SK-N-SH (cell line): ENCODE results near the gene MUC12. TPM values are rescaled to one million over a fixed set of nuclear protein-coding genes. Genes with fewer than 3 reads are reported as not detected.
A peak's percentile ranks its signal among the peaks of the same experiment; 100 is the strongest.

Experiments
- CTCF ChIA-PET: fragments of 300-600, 350-600 bp; formaldehyde crosslinking; extraction: SDS; loops from one replicate; lab custom pipeline; 2021; lab: Yijun Ruan, JAX
- POLR2A ChIA-PET: fragments of 350-600 bp; sonication (Branson Sonifier 250); formaldehyde crosslinking; extraction: SDS; loops from one replicate; lab custom pipeline; 2020; ENCODE audit warnings: antibody characterized with exemption, inconsistent platforms; lab: Yijun Ruan, JAX
- DNase-seq: peaks from one replicate; pipeline ENCODE4 v3.0.0; 2012
- H2AFZ ChIP-seq: fragments of 200-600 bp; sonication (generic); 2 replicates; pipeline ENCODE4 v1.8.1; 2016; ENCODE audit warnings: antibody characterized with exemption, mild to moderate bottlenecking, low read depth
- H3F3A ChIP-seq: fragments of 200-600 bp; sonication (generic); replicated peaks from 2 replicates; pipeline ENCODE3; 2016; ENCODE audit warnings: antibody characterized with exemption, mild to moderate bottlenecking; ENCODE audit not compliant: insufficient read depth
- H3K27ac ChIP-seq, 2 experiments: fragments of 200-500 bp in 1 of 2; fragments of 200-600 bp in 1 of 2; sonication (Bioruptor generic) in 1 of 2; sonication (generic), shearing (Covaris generic) in 1 of 2; 2 replicates each; pipeline versions ENCODE4 v1.5.1 to v1.6.1; 2014 to 2016; ENCODE audit warnings: low read depth in 2 of 2, inconsistent platforms in 1 of 2, low read length in 1 of 2, mild to moderate bottlenecking in 1 of 2, mixed read lengths in 1 of 2
- H3K27me3 ChIP-seq: fragments of 200-600 bp; sonication (generic), shearing (Covaris generic); 2 replicates; pipeline ENCODE4 v1.6.1; 2016; ENCODE audit warnings: mixed run types; ENCODE audit not compliant: insufficient read depth
- H3K36me3 ChIP-seq, 2 experiments: fragments of 200-500 bp in 1 of 2; fragments of 200-600 bp in 1 of 2; sonication (Bioruptor generic) in 1 of 2; sonication (generic) in 1 of 2; replicated peaks in 1 of 2; 2 replicates each; pipeline versions ENCODE3 to v1.5.1; 2014 to 2016; ENCODE audit warnings: low read length in 1 of 2, mild to moderate bottlenecking in 1 of 2; ENCODE audit not compliant: insufficient read depth in 2 of 2, control insufficient read depth in 1 of 2
- H3K4me1 ChIP-seq, 2 experiments: fragments of 200-500 bp in 1 of 2; fragments of 200-600 bp in 1 of 2; sonication (Bioruptor generic) in 1 of 2; sonication (generic), shearing (Covaris generic) in 1 of 2; 2 replicates each; pipeline versions ENCODE4 v1.5.1 to v1.6.1; 2014 to 2016; ENCODE audit warnings: low read depth in 1 of 2, low read length in 1 of 2, mixed run types in 1 of 2; ENCODE audit not compliant: insufficient read depth in 2 of 2, control insufficient read depth in 1 of 2
- H3K4me2 ChIP-seq: fragments of 200-600 bp; sonication (generic), shearing (Covaris generic); 2 replicates; pipeline ENCODE4 v1.6.1; 2017; ENCODE audit warnings: mixed run types
- H3K4me3 ChIP-seq, 2 experiments: fragments of 200-500 bp in 1 of 2; fragments of 200-600 bp in 1 of 2; sonication (Bioruptor generic) in 1 of 2; sonication (generic), shearing (Covaris generic) in 1 of 2; 2 replicates each; pipeline versions ENCODE4 v1.5.1 to v1.8.1; 2014 to 2016; ENCODE audit warnings: low read depth in 2 of 2, inconsistent platforms in 1 of 2, low read length in 1 of 2, mild to moderate bottlenecking in 1 of 2, mixed read lengths in 1 of 2, moderate library complexity in 1 of 2
- H3K79me2 ChIP-seq: fragments of 200-600 bp; sonication (generic); 2 replicates; pipeline ENCODE4 v1.8.1; 2017; ENCODE audit warnings: mild to moderate bottlenecking; ENCODE audit not compliant: insufficient read depth
- H3K9ac ChIP-seq: fragments of 200-600 bp; sonication (generic); 2 replicates; pipeline ENCODE4 v1.6.1; 2017; ENCODE audit warnings: mixed run types
- H3K9me2 ChIP-seq: fragments of 200-600 bp; sonication (generic); 2 replicates; pipeline ENCODE4 v1.6.1; 2017; ENCODE audit warnings: mixed run types
- H3K9me3 ChIP-seq: fragments of 200-600 bp; sonication (generic); 2 replicates; pipeline ENCODE4 v1.6.1; 2017; ENCODE audit warnings: mixed run types, mild to moderate bottlenecking, moderate library complexity
- H4K20me1 ChIP-seq: fragments of 200-600 bp; sonication (generic); 2 replicates; pipeline ENCODE4 v1.6.1; 2017; ENCODE audit warnings: mild to moderate bottlenecking, mixed run types; ENCODE audit not compliant: insufficient read depth
- ELF1 ChIP-seq: IDR thresholded peaks from 2 replicates; pipeline ENCODE4 v1.4.0; 2012
- EP300 ChIP-seq, 2 experiments: IDR thresholded peaks; 2 replicates each; pipeline versions ENCODE4 v1.4.0 to v1.6.1; 2012; ENCODE audit warnings: borderline replicate concordance in 1 of 2, low read depth in 1 of 2, low read length in 1 of 2
- FOSL2 ChIP-seq: IDR thresholded peaks from 2 replicates; pipeline ENCODE4 v1.4.0; 2012; ENCODE audit warnings: low read depth, mild to moderate bottlenecking, moderate library complexity, borderline replicate concordance
- GABPA ChIP-seq: IDR thresholded peaks from 2 replicates; pipeline ENCODE4 v1.4.0; 2012; ENCODE audit warnings: low read depth, mild to moderate bottlenecking
- MAX ChIP-seq: IDR thresholded peaks from 2 replicates; pipeline ENCODE4 v1.4.0; 2012; ENCODE audit warnings: low read depth
- MXI1 ChIP-seq: IDR thresholded peaks from 2 replicates; pipeline ENCODE4 v1.6.1; 2012; ENCODE audit warnings: mild to moderate bottlenecking, low read depth, low read length, improper control_type of control experiment
- NFIC ChIP-seq: IDR thresholded peaks from 2 replicates; pipeline ENCODE4 v1.4.0; 2012; ENCODE audit warnings: borderline replicate concordance
- POLR2AphosphoS5 ChIP-seq: IDR thresholded peaks from 2 replicates; pipeline ENCODE4 v1.6.1; 2012; ENCODE audit warnings: low read depth, low read length
- RAD21 ChIP-seq: IDR thresholded peaks from 2 replicates; pipeline ENCODE4 v1.6.1; 2012; ENCODE audit warnings: mild to moderate bottlenecking, low read length
- RFX5 ChIP-seq: IDR thresholded peaks from 2 replicates; pipeline ENCODE4 v1.6.1; 2012; ENCODE audit warnings: mild to moderate bottlenecking, improper control_type of control experiment, low read length
- RXRA ChIP-seq: IDR thresholded peaks from 2 replicates; pipeline ENCODE4 v1.4.0; 2012; ENCODE audit warnings: low read depth, mild to moderate bottlenecking, borderline replicate concordance
- YY1 ChIP-seq: IDR thresholded peaks from 2 replicates; pipeline ENCODE4 v1.4.0; 2012; ENCODE audit warnings: low read depth, mild to moderate bottlenecking
- WGBS: methylation state at CpG from one replicate; pipeline ENCODE4 v1.1.6; 2017; ENCODE audit warnings: low lambda C conversion rate; 5-methylcytosine and 5-hydroxymethylcytosine counted together
- polyA plus RNA-seq, 3 experiments: library from polyadenylated mRNA; depleted of rRNA; stranded (reverse); fragments of >200 nt; gene quantifications; 2 replicates each; pipeline ENCODE4 v1.2.3, GENCODE V29; 2012
- TF ChIP-seq, protein P1 (sequence below): fragments of 200-600 bp; sonication (generic); IDR thresholded peaks from 2 replicates; pipeline ENCODE4 v1.6.1; 2017; ENCODE audit warnings: antibody characterized with exemption, mild to moderate bottlenecking, moderate library complexity
- TF ChIP-seq, protein P2 (sequence below): IDR thresholded peaks from 2 replicates; pipeline ENCODE4; 2012
- TF ChIP-seq, protein P3 (sequence below): IDR thresholded peaks from 2 replicates; pipeline ENCODE4 v1.4.0; 2012; ENCODE audit warnings: low read depth, borderline replicate concordance

The MUC12 gene
- polyA plus RNA-seq, 1 of the 3 experiments (the other 2 are of a cell fraction): not detected

GRCh38 chr7:101017064-101017777 is 47.9 kb downstream of the MUC12 start:
- Histone ChIP-seq H3K4me1 (peaks cover 4% of the 10 kb centered on the region in 2 experiments; a peak in 2 of 4 replicates), H2AFZ (peak overlapping the region; percentile 95), H3K4me2 (peak overlapping the region; percentile 81), H3K36me3 (no peaks in the 10 kb centered on the region), H3K9ac (peak overlapping the region; percentile 70; the same call in 1 of the 2 replicates), H3K27me3 (peaks cover 23% of the 10 kb centered on the region), H3K79me2 (no peaks in the 10 kb centered on the region), H4K20me1 (no peaks in the 10 kb centered on the region), H3K9me2 (no peaks in the 10 kb centered on the region), H3F3A (no peaks in the 10 kb centered on the region), H3K9me3 (no peaks in the 10 kb centered on the region), H3K4me3 (0 out of 4 replicates have a peak overlapping the region, but pooled peaks of 1 of the 2 experiments have one; percentile 1), H3K27ac (peak overlapping the region in 1 of 2 experiments; percentile 32; a peak in 1 of 4 replicates)
- CTCF ChIA-PET: no interaction called here
- POLR2A ChIA-PET: no interaction called here
- peak; percentile 82 for DNase-seq
- no peak for TF ChIP-seq RXRA
- 0 out of 2 replicates have a peak, but pooled peaks have one; percentile 28 for TF ChIP-seq GABPA
- TF ChIP-seq FOSL2: peak; percentile 28; the same call in 1 of the 2 replicates
- TF ChIP-seq NFIC: no peak
- peak; percentile 45; the same call in 1 of the 2 replicates for TF ChIP-seq ELF1
- 31% methylated on average over 27 of the region's 29 CpGs for WGBS

DNA sequence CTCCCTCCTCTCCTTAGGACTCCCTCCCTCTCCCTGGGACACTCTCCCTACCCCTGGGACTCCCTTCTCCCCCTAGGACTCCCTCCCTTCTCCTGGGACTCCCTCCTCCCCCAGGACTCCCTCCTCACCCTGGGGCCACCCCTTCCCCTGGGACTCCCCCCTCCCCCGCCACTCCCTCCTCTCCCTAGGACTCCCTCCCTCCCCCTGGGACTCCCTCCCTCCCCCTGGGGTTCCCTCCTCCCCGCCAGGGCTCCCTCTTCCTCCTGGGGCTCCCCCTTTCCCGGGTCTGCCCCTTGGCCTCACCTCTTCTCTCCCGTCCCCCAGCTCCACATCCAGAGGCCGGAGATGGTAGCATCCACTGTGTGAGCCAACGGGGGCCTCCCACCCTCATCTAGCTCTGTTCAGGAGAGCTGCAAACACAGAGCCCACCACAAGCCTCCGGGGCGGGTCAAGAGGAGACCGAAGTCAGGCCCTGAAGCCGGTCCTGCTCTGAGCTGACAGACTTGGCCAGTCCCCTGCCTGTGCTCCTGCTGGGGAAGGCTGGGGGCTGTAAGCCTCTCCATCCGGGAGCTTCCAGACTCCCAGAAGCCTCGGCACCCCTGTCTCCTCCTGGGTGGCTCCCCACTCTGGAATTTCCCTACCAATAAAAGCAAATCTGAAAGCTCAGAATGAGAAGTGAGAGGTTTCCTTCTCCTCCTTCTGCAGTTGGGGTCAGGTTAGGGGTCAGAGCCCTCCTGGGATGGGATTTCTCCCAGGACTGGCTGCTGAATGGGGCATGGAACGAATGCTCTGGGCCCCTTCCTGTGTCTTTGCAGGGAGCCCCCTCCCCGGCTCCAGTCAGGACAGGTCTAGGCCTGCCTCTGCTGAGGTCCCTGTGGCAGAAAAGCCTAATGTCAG is 49.2 kb downstream of the MUC12 start:
- H3K79me2 ChIP-seq: no peaks in the 10 kb centered on the region
- no peaks in the 10 kb centered on the region for H3F3A ChIP-seq
- H3K4me1 ChIP-seq: peaks cover 4% of the 10 kb centered on the region in 2 experiments; a peak in 2 of 4 replicates
- no peak overlapping the region for H3K9ac ChIP-seq
- POLR2A ChIA-PET: no interaction called here
- WGBS: 70% methylated on average over 10 of the region's 14 CpGs
- no peak overlapping the region for H3K4me3 ChIP-seq
- no peaks in the 10 kb centered on the region for H3K9me3 ChIP-seq
- no peaks in the 10 kb centered on the region for H3K9me2 ChIP-seq
- no peaks in the 10 kb centered on the region for H4K20me1 ChIP-seq
- no peak for DNase-seq
- no peak overlapping the region for H3K27ac ChIP-seq
- no peak overlapping the region for H3K4me2 ChIP-seq
- H2AFZ ChIP-seq: no peak overlapping the region
- CTCF ChIA-PET: interaction anchor here (1.1 to 2.1 kb wide), 4 partner anchors 9 to 124 kb away, joined by 3 to 14 read pairs (median 6); no protein-coding TSS in a partner anchor
- TF ChIP-seq POLR2AphosphoS5: no peak
- H3K36me3 ChIP-seq: no peaks in the 10 kb centered on the region
- H3K27me3 ChIP-seq: peaks cover 16% of the 10 kb centered on the region

- no peaks in the 10 kb centered on the region for H3K9me3 ChIP-seq
- H3K9me2 ChIP-seq: no peaks in the 10 kb centered on the region
- DNase-seq: no peak
- no peak overlapping the region for H3K9ac ChIP-seq
- no peaks in the 10 kb centered on the region for H3F3A ChIP-seq
- no peaks in the 10 kb centered on the region for H3K79me2 ChIP-seq
- 32% methylated on average over 6 of the region's 8 CpGs for WGBS
- H3K36me3 ChIP-seq: no peaks in the 10 kb centered on the region
- H2AFZ ChIP-seq: no peak overlapping the region
- peaks cover 4% of the 10 kb centered on the region in 2 experiments; a peak in 2 of 4 replicates for H3K4me1 ChIP-seq
- no peak overlapping the region for H3K4me3 ChIP-seq
- peaks cover 16% of the 10 kb centered on the region for H3K27me3 ChIP-seq
- H3K27ac ChIP-seq: no peak overlapping the region
- H3K4me2 ChIP-seq: no peak overlapping the region
- CTCF ChIA-PET: interaction anchor here (0.9 to 2.1 kb wide), 4 partner anchors 10 to 55 kb away, joined by 3 to 14 read pairs (median 6); no protein-coding TSS in a partner anchor
- POLR2A ChIA-PET: no interaction called here
- no peaks in the 10 kb centered on the region for H4K20me1 ChIP-seq
- TF ChIP-seq MXI1 (no peak), MAX (no peak), EP300 (IDR thresholded peaks at IDR 0.05; ENCODE audit: borderline replicate concordance in 1 of 2, low read depth in 1 of 2, low read length in 1 of 2) (no peak), FOSL2 (no peak), RAD21 (no peak), RFX5 (no peak), YY1 (no peak)
- TF ChIP-seq, protein P1, sequence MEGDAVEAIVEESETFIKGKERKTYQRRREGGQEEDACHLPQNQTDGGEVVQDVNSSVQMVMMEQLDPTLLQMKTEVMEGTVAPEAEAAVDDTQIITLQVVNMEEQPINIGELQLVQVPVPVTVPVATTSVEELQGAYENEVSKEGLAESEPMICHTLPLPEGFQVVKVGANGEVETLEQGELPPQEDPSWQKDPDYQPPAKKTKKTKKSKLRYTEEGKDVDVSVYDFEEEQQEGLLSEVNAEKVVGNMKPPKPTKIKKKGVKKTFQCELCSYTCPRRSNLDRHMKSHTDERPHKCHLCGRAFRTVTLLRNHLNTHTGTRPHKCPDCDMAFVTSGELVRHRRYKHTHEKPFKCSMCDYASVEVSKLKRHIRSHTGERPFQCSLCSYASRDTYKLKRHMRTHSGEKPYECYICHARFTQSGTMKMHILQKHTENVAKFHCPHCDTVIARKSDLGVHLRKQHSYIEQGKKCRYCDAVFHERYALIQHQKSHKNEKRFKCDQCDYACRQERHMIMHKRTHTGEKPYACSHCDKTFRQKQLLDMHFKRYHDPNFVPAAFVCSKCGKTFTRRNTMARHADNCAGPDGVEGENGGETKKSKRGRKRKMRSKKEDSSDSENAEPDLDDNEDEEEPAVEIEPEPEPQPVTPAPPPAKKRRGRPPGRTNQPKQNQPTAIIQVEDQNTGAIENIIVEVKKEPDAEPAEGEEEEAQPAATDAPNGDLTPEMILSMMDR: no peak
- TF ChIP-seq, protein P2, sequence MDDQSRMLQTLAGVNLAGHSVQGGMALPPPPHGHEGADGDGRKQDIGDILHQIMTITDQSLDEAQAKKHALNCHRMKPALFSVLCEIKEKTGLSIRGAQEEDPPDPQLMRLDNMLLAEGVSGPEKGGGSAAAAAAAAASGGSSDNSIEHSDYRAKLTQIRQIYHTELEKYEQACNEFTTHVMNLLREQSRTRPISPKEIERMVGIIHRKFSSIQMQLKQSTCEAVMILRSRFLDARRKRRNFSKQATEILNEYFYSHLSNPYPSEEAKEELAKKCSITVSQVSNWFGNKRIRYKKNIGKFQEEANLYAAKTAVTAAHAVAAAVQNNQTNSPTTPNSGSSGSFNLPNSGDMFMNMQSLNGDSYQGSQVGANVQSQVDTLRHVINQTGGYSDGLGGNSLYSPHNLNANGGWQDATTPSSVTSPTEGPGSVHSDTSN: no peak
- TF ChIP-seq, protein P3, sequence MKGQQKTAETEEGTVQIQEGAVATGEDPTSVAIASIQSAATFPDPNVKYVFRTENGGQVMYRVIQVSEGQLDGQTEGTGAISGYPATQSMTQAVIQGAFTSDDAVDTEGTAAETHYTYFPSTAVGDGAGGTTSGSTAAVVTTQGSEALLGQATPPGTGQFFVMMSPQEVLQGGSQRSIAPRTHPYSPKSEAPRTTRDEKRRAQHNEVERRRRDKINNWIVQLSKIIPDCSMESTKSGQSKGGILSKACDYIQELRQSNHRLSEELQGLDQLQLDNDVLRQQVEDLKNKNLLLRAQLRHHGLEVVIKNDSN: no peak
Measured at GRCh38 chr7:101020444-101020843, 51.1 kb downstream of the MUC12 start.
